GM19452 (cell line): ENCODE results near the gene HAL.

Experiments used
- ATAC-seq: cut with Tn5 transposase; IDR thresholded peaks from one replicate; pipeline ENCODE4 v1.9.1; 2021; ENCODE audit not compliant: unreplicated experiment

Gene HAL, protein sequence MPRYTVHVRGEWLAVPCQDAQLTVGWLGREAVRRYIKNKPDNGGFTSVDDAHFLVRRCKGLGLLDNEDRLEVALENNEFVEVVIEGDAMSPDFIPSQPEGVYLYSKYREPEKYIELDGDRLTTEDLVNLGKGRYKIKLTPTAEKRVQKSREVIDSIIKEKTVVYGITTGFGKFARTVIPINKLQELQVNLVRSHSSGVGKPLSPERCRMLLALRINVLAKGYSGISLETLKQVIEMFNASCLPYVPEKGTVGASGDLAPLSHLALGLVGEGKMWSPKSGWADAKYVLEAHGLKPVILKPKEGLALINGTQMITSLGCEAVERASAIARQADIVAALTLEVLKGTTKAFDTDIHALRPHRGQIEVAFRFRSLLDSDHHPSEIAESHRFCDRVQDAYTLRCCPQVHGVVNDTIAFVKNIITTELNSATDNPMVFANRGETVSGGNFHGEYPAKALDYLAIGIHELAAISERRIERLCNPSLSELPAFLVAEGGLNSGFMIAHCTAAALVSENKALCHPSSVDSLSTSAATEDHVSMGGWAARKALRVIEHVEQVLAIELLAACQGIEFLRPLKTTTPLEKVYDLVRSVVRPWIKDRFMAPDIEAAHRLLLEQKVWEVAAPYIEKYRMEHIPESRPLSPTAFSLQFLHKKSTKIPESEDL

DNA sequence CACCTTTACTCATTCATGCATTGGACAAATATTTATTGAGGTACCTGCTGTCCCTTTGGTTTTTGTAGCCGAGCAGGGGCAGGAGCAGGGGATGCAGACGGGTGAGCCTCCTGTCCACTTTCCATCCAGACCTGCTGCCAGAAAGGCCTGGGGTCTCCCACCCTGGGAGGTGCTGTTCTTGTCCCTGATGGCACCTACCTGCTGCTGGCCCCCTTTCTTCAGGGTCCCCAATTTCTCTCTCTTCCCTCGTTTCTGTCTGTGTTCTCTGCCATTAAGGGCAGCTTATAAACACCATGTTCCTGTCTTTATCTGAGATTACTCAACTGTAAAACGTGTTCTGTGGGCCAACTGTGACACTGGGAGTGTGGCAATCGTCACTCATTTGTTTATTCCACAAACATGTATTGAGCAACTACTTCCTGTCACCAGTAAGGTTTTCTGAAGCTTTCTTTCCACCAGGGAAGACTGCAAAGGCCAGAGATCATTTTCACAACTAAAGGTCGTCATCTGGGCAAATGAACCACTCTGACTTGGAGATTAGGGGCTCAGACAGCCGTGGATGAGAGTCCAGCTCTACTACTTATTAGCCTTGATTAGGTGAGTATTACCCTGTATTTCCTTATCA is at the start of gene HAL:
Gene HAL (minus strand): TSS at position 311 of the 625 bp plus-strand sequence. CDS start 434 bp downstream, outside the sequence.
- no peak for ATAC-seq

DNA sequence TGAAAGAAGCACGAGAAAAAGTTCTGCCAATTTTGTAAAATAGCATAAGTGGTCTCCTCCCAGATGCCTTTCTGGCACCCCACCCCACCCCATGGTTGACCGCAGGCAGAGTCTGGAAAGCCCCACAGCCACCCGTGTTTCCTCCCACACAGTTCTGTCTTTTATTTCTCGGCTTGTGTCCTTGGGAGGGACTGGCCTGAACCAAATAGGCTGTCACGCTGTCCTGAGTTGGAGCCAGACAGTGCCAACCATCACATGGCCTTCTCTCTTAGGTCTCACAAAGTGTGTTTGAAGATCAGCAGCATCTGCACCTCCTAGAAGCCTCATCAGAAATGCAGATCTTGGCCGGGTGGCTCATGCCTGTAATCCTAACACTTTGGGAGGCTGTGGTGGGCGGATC is 49.4 kb upstream of the HAL start:
- no peak for ATAC-seq

DNA sequence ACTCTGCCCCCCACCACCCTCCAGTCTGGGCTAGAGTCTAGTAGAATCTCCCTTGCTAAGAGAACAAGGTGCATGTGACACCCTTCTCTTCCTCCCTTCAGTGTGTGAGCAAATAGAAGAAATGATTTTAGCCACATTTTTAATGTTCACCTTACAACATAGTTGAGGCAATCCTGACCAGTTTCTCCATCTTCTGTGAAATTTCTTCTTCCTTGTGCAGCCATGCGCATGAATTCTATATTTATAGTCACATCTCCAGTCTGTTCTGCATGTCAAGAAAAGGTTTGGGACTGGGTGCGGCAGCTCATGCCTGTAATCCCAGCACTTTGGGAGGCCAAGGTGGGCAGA is 48.8 kb upstream of the HAL start:
- no peak for ATAC-seq

DNA sequence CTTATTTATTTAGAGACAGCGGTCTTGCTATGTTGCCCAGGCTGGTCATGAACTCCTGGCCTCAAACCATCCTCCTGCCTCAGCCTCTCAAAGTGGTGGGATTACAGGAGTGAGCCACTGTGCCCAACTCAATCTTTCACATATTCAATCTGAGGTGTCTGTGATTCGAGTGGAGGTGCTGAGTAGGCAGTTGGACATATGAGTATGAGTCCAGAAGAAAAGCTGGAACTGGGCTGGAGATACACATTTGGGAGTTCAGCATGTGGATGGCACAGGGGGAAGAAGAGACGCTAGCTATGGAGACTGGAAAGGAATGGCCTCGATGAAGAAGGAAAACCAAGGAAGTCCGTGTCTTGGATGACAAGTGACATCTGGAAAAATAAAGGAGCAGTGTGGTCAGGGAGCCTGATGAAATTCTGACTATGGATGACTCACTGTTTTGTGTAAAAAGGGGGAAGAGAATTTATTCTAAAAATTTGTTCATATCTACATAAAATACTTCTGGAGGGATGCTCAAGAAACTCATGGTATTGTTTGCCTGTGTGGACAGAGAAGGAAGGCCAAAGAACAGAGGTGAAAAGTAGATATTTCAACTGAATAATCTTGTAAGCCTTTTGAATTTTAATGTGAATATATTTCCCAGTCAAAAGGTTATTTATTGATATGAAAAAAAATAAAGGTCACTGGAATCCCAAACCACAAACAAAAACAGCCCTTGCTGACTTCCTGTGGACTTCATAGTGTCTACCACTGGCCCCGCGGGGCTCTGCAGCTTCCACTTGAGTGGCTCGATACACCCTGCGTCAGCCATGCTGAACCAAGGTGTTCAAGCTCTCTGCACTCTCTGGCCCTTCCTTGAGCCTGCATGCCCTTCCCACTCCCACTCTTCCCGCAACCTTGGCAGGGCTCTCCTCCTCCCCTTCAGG is 48.1 kb upstream of the HAL start:
- no peak for ATAC-seq

DNA sequence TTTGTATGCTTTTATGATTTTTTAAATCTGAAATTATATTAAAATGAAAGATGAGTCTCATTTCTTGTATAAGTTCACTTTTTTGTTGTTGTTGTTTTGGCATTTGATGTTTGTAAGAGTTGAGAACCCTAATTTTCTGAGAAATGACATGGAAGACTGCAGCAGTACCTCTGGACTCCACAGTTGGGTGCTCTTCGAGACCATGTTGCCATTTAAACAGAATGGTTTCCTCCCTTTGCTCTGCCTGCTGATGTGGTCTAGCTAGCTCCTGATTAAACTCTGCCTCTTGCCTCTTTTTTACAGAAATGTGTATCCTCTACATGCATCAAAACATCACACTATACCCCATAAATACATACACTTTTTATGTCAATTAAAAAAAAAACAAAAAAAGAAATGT is 45.0 kb upstream of the HAL start:
- ATAC-seq: no peak

DNA sequence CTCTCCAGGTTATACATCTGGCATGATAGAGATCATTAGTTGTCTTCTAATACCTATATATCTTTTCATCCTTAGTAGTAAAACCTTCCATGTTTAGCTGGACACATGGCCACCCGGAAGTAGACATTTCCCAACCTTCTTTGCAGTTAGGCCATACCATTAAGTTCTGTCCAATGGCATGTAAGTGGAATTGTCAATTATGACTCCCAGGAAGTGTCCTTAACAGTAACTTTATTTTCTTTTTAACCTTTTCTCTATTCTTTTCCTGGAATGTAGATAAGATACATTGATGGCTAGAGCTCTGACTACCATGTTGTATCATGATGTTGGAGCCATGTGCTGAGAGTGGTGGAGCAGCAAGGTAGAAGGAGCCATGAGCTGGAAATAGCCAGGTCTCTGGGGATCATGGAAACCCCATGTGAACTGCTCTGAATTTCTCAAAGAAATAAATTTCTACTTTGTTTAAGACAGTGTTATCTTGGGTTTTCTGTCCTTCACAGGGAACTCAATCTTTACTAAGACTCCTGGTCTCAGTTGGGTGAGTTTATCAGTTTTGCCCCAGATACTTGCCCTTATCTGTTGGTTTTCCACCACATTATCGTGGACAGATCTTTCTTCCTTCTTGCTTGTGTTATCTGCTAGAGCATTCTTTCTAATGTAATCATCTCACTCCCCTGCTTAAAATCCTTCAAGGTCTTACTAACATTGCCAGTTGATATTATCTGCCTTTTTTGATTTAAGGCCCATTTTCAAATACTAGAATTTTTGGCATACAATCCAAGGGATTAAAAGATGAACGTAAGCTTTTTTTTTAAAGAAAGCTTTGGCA is 44.4 kb upstream of the HAL start:
- ATAC-seq: no peak

DNA sequence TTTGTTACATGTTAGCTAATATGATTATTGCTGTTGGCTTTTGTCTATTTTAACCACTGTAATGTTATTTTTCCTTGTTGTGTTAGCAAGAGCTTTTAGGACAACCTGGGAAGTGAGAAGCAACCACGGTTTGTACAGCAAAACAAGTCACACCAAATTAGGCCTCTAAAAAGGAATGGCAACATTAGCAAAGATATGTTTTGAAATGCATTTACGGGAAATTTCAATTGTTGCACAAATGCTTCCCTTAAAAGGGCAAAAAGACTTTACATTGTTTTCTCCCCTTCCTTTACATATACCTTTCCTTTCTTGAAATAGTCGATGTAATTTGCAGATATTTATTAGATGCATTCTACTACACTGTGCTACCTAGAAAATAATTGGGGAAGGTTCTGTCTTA is 43.4 kb upstream of the HAL start:
- ATAC-seq: no peak

DNA sequence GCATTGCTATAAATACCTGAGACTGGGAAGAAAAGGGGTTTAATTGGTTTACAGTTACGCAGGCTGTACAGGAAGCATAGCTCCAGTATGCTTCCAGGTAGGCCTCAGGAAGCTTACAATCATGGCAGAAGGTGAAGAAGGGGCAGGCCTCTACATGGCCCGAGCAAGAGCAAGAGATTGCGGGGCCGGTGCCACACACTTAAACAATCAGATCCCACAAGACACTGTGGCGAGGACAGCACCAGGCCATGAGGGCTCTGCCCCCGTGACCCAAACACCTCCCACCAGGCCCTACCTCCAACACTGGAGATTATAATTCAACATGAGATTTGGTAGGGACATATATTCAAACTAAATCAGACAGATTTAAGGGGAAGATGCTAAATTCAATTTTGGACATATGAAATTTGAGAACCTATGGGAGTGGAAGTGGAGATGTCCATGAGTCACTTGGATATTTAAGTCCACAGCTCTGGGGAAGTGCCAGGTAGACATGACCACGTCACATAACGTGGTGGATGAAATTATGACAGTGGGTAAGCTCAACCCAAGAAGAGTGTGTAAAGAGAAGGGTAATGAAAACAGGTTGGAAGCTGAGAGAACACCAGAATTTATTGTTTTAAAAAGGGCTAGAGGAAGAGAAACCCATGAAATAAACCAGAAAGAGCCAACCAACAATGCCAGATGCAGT is 40.8 kb upstream of the HAL start:
- ATAC-seq: no peak

DNA sequence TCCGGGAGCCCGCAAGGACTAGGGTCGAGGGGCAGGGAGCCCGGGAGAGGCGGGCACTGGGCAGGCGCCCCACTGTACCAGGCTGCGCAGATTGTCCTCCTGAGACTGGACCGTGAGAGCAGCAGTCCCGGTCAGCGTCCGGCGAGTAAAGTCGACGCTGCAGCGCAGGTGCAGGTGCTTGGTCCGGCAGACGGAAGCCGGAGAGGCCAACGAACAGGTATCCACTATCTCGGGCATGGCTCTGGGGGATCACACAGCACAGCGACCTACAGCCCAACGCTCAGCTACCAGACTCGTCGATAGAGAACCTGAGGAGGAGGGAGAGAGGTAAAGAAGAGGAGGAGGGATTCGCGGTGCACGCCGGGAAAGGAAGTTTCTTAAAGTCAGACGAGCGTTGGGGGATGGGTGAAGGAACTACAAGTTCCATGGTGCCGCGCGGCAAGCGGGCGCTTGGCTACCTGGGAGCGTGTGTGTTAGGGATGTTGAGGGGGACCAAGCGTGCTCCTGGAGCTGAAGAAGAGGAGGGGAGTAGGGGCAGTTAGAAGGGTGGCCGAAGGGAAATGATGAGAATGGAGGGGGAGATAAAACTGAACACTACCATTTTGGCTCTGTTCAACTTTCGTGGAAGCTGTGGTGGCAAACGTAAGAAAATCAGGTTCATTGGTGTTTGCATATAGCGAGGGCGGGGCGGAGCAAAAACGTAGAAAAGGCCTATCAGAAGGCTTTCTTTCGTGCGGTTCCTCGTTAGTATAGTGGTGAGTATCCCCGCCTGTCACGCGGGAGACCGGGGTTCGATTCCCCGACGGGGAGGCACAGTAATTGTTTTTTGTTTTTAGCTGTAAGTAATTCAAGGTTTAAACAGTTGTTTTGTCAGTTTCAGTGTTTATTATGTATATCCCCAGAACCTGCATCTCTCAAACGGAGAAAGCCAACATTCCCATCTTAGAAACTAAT is 39.4 kb upstream of the HAL start, which contains the start of gene LTA4H:
Gene LTA4H (minus strand): TSS at position 305 of the 954 bp plus-strand sequence. CDS start 68 bp downstream, at position 237.
- peak; percentile 93 for ATAC-seq

DNA sequence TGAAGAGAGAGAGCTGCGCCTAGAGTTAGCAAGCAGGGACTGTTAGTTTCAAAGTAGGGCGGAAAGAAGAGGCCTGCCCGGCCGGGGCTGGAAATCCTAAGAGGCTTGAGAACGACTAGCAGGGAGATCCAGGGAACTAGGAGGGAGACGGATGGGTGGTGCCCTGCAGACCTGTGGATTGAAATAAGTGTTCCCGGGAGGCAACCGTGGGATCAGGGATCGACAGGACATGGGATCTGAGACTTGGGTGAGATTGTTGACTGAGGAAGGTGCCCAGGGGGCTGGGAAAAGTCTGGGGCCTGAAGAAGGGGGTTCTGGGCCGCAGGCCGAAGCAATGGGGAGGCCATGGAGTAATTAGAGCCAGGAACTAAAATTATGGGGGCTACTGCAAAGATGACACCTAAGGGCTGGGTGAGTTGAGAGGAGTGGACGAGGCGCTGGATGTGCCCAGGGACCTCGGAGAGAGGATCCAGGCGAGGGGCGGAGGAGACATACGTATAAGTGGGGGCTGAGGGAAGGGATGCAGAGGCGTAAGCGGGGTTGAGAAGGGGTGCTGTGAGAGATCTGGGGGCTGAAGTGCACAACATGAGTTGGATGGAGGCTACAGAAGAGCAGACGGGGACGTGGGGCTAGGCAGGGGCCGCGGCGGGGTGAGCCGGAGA is 38.6 kb upstream of the HAL start:
- no peak for ATAC-seq

DNA sequence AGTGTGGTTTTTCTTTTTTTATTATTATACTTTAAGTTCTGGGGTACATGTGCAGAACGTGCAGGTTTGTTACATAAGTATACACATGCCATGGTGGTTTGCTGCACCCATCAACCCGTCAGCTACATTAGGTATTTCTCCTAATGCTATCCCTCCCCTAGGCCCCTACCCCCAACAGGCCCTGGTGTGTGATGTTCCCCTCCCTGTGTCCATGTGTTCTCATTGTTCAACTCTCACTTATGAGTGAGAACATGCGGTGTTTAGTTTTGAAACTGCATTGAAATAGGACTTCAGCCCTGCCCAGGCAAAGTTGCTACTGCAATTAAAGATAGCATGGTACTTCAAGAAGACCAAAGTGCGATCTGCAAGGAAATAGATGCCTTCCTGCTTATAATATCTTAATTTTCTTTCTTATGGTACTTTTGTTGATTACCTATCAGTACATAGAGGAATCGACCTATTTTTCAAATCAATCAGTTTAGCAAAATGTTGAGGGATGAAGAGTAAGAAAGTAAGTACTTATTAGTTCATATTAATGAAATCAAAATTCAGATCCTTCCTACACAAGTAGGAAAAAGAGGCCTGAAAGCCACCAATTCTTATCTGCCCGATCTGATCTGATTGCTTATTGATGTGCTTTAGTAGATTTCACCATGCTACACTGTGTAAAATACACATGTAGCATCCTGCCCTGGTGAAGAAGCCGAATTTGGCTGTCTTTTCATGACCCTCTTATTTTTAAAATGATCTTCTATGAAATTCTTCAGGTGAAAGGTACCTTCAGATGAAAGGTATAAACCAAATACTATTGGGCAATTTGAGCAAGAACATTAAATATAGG is 37.6 kb upstream of the HAL start:
- no peak for ATAC-seq

DNA sequence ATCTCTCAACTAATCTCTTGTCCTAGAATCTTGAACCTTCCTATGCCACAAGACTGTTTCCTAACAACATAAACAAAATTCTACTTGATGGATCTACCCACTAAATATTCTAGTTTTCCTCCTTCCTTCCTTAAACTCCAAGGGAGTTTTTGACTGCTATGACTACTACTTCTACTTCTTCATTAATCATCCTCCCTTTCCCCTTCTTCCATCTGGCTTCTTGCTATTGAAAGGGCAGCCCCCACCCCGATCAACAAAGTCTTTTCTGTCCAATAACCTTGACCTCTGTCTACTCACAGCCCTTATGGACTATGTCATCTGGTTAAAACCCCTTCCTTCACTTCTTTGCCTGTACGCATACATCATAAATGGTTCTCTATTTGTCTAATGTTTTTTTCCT is 33.7 kb upstream of the HAL start:
- ATAC-seq: no peak

DNA sequence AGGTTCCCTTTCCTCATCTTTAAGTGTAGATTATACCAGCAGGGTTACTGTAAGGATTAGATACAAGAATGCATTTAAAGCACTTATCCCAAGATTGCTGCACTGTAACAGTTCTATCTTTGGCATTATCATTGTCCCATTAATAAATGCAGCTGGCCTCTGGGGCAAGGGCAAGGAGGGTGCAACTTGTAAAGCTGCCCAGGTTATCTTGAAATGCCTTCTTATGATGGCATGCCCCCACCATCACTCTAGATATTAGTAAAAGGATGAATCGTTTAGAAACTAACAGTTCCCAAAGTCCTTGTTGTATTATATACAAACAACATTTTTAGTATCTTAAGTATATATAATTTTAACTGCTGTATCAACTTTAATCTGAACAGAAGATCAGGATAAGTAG is 32.4 kb upstream of the HAL start:
- ATAC-seq: no peak

DNA sequence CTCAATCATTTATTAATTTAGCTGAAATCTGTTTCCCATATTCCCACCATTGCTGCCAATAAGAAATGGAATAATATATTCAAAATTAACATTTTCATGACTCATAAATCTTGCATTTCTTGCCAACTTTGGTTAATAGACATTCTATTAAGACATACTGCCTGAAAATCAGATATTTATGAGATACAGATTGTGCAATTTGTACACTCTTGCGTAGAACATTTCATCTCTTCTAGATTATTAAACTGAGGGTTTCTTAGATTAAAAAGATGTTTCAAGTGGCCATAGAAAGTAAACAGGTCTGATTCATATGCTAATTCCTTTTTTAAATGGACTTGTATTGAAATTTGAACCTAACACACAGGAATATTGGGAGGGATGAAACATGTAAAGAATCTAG is 30.2 kb upstream of the HAL start:
- ATAC-seq: no peak

DNA sequence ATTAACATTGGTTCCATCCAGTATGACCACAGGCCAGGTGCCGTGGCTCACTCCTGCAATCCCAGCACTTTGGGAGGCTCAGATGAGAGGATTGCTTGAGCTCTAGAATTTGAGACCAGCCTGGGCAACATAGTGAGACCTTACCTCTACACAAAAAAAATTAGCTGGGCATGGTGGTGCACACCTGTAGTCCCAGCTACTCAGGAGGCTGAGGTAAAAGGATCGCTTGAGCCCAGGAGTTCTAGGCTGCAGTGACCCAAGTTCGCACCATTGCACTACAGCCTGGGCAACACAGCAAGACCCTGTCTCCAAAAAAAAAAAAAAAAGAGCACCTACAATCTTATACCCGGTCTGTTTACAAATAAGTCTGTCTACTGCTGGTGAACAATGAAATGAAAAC is 29.4 kb upstream of the HAL start:
- no peak for ATAC-seq

DNA sequence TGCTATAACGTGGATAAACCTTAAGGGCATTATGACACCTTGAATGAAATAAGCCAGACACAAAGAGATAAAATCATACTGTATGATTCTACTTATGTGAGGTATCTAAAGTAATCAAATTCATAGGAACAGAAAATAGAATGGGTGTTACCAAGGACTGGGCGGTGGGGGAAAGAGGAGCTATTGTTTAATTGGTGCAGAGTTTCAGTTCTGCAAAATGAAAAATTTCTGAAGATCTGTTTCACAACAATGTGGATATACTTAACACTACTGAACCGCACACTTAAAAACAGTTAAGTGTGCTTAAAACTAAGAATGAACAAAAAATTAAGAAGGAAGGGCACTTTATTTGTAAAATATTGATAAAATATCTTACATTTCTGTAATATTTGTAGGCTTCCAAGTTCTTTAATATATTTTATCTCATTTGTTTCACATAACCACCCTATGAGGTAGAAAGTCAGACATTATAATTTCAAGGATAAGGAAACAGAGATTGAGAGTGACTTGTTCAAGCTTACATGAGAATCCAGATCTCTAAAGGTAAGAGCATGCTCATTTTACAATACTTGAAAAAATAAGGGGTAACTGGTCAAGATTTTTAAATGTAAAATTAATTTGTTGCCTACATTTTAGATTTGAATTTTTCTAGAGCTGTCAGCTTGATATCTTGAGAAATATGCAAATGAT is 24.3 kb upstream of the HAL start:
- ATAC-seq: peak; percentile 98
